ENCODE results near the gene PIK3C3.

GRCh38 chr18:41939326-41939725, 15.7 kb upstream of the PIK3C3 start:
- no peak for TF ChIP-seq CTCF (conservative IDR thresholded peaks at IDR 0.05; ENCODE audit: low read length)
- no peak for TF ChIP-seq EZH2phosphoT487 (IDR thresholded peaks at IDR 0.05; ENCODE audit: borderline replicate concordance, low read depth, low read length)

Measured in OCI-LY7 (cell line).